H1 (cell line): ENCODE results near the gene ANP32A. TPM values are rescaled to one million over a fixed set of nuclear protein-coding genes. Genes with fewer than 3 reads are reported as not detected.

Experiments
- CTCF ChIA-PET: fragments of 300-600 bp; sonication (Branson Sonifier 250); formaldehyde crosslinking; loops from one replicate; lab custom pipeline; 2021; ENCODE audit not compliant: partially characterized antibody; lab: Charles Lee
- POLR2A ChIA-PET: fragments of 300-600 bp; sonication (Branson Sonifier 250); formaldehyde crosslinking; loops from one replicate; lab custom pipeline; 2021; ENCODE audit warnings: inconsistent platforms; ENCODE audit not compliant: partially characterized antibody; lab: Charles Lee
- DNase-seq, 2 experiments: peaks; one replicate each; pipeline versions ENCODE4 v3.0.0 to v3.0.0-alpha.2; 2010 to 2022; ENCODE audit warnings: low spot score in 2 of 2, low read depth in 1 of 2, mixed read lengths in 1 of 2
- FAIRE-seq: peaks from 2 replicates; lab custom pipeline; 2011; peaks lifted over from hg19 to GRCh38; lab: Jason Lieb, UNC
- H2AFZ ChIP-seq: 2 replicates; pipeline ENCODE4 v1.8.1; 2012; ENCODE audit warnings: low read length, inconsistent platforms
- H2AK5ac ChIP-seq: 2 replicates; pipeline ENCODE4 v1.6.1; 2013; ENCODE audit warnings: low read depth, low read length
- H2BK120ac ChIP-seq: replicated peaks from 2 replicates; pipeline ENCODE3; 2013; ENCODE audit warnings: low read depth, low read length, inconsistent platforms
- H2BK12ac ChIP-seq: 2 replicates; pipeline ENCODE4 v1.6.1; 2013; ENCODE audit warnings: low read depth, low read length
- H2BK15ac ChIP-seq: 2 replicates; pipeline ENCODE4 v1.6.1; 2013; ENCODE audit warnings: low read length
- H2BK20ac ChIP-seq: 2 replicates; pipeline ENCODE4 v1.6.1; 2013; ENCODE audit warnings: low read length
- H2BK5ac ChIP-seq: 2 replicates; pipeline ENCODE4 v1.6.1; 2013; ENCODE audit warnings: low read depth, low read length
- H3K14ac ChIP-seq: 2 replicates; pipeline ENCODE4 v1.6.1; 2013; ENCODE audit warnings: inconsistent platforms; ENCODE audit not compliant: insufficient read length
- H3K18ac ChIP-seq: 2 replicates; pipeline ENCODE4 v1.6.1; 2013; ENCODE audit warnings: low read length; ENCODE audit errors: extremely low read depth
- H3K23ac ChIP-seq: 2 replicates; pipeline ENCODE4 v1.6.1; 2013; ENCODE audit warnings: inconsistent platforms; ENCODE audit not compliant: insufficient read length
- H3K23me2 ChIP-seq: 2 replicates; pipeline ENCODE4 v1.6.1; 2013; ENCODE audit warnings: low read depth, low read length
- H3K27ac ChIP-seq: 2 replicates; pipeline ENCODE4 v1.6.1; 2011; ENCODE audit warnings: low read depth, low read length, inconsistent platforms
- H3K27me3 ChIP-seq, 4 experiments: replicated peaks in 1 of 4; 1 replicate in 1 of 4; 2 replicates in 3 of 4; pipeline versions ENCODE4 v1.6.1 to v1.8.1; 2011 to 2013; ENCODE audit warnings: low read length in 3 of 4, mild to moderate bottlenecking in 3 of 4, inconsistent platforms in 2 of 4, mixed read lengths in 2 of 4, moderate library complexity in 1 of 4; ENCODE audit not compliant: control insufficient read depth in 3 of 4, insufficient read depth in 3 of 4; ENCODE audit errors: extremely low read depth in 1 of 4
- H3K36me3 ChIP-seq, 4 experiments: 2 replicates each; pipeline versions ENCODE4 v1.6.1 to v1.8.1; 2011 to 2013; ENCODE audit warnings: mild to moderate bottlenecking in 4 of 4, low read length in 3 of 4, moderate library complexity in 2 of 4, control low read depth in 1 of 4, inconsistent platforms in 1 of 4; ENCODE audit not compliant: insufficient read depth in 4 of 4, control insufficient read depth in 2 of 4
- H3K4ac ChIP-seq: replicated peaks from 2 replicates; pipeline ENCODE3; 2013; ENCODE audit warnings: low read length, low read depth, mixed read lengths, inconsistent platforms; ENCODE audit not compliant: insufficient read length
- H3K4me1 ChIP-seq, 4 experiments: replicated peaks in 1 of 4; 1 replicate in 1 of 4; 2 replicates in 3 of 4; pipeline versions ENCODE4 v1.6.1 to v1.8.1; 2011 to 2013; ENCODE audit warnings: low read length in 3 of 4, inconsistent platforms in 2 of 4, mixed read lengths in 1 of 4; ENCODE audit not compliant: insufficient read depth in 4 of 4, control insufficient read depth in 3 of 4
- H3K4me2 ChIP-seq, 2 experiments: 2 replicates each; pipeline versions ENCODE4 v1.6.1 to v1.8.1; 2011 to 2013; ENCODE audit warnings: low read depth in 2 of 2, low read length in 2 of 2, control low read depth in 1 of 2, inconsistent platforms in 1 of 2, mild to moderate bottlenecking in 1 of 2; ENCODE audit not compliant: insufficient read depth in 1 of 2
- H3K4me3 ChIP-seq, 4 experiments: fragments of 200-600, 300-600 bp in 1 of 4; sonication (generic), shearing (Covaris generic), sonication (Bioruptor Twin) in 1 of 4; 2 replicates each; pipeline versions ENCODE4 v1.5.1 to v1.8.1; 2011 to 2016; ENCODE audit warnings: low read length in 4 of 4, low read depth in 3 of 4, control low read depth in 2 of 4, inconsistent platforms in 2 of 4, mild to moderate bottlenecking in 2 of 4, mixed read lengths in 1 of 4, moderate library complexity in 1 of 4; ENCODE audit not compliant: insufficient read depth in 2 of 4; ENCODE audit errors: extremely low read depth in 1 of 4
- H3K56ac ChIP-seq: replicated peaks from 2 replicates; pipeline ENCODE3; 2013; ENCODE audit warnings: low read depth, mild to moderate bottlenecking, mixed read lengths, low read length, inconsistent platforms; ENCODE audit not compliant: insufficient read length
- H3K79me1 ChIP-seq: 2 replicates; pipeline ENCODE4 v1.6.1; 2013; ENCODE audit warnings: low read depth, low read length, control low read depth
- H3K79me2 ChIP-seq, 2 experiments: 2 replicates each; pipeline versions ENCODE4 v1.6.1 to v1.8.1; 2012 to 2013; ENCODE audit warnings: low read length in 2 of 2, mild to moderate bottlenecking in 2 of 2, inconsistent platforms in 1 of 2; ENCODE audit not compliant: insufficient read depth in 2 of 2, control insufficient read depth in 1 of 2
- H3K9ac ChIP-seq, 4 experiments: replicated peaks in 1 of 4; 1 replicate in 1 of 4; 2 replicates in 3 of 4; pipeline versions ENCODE4 v1.6.1 to v1.8.1; 2011 to 2013; ENCODE audit warnings: low read depth in 3 of 4, low read length in 3 of 4, control low read depth in 2 of 4, mild to moderate bottlenecking in 2 of 4, moderate library complexity in 2 of 4, inconsistent platforms in 1 of 4; ENCODE audit errors: extremely low read depth in 1 of 4
- H3K9me3 ChIP-seq, 2 experiments: 2 replicates each; pipeline versions ENCODE4 v1.6.1 to v1.8.1; 2012 to 2013; ENCODE audit warnings: mild to moderate bottlenecking in 2 of 2, moderate library complexity in 2 of 2, control low read depth in 1 of 2, inconsistent platforms in 1 of 2, low read depth in 1 of 2, low read length in 1 of 2, mixed read lengths in 1 of 2; ENCODE audit not compliant: insufficient read depth in 2 of 2
- H4K20me1 ChIP-seq, 2 experiments: replicated peaks in 1 of 2; 2 replicates each; pipeline versions ENCODE3 to v1.8.1; 2011 to 2013; ENCODE audit warnings: inconsistent platforms in 2 of 2, low read length in 2 of 2, mild to moderate bottlenecking in 1 of 2; ENCODE audit not compliant: insufficient read depth in 2 of 2, control insufficient read depth in 1 of 2
- H4K5ac ChIP-seq: 2 replicates; pipeline ENCODE4 v1.6.1; 2013; ENCODE audit warnings: low read length, low read depth, mixed read lengths, inconsistent platforms; ENCODE audit not compliant: insufficient read length
- H4K8ac ChIP-seq: 2 replicates; pipeline ENCODE4 v1.8.0; 2013; ENCODE audit warnings: mild to moderate bottlenecking, moderate library complexity, low read length, inconsistent platforms; ENCODE audit not compliant: insufficient read depth; ENCODE audit errors: extremely low read depth
- H4K91ac ChIP-seq: replicated peaks from 2 replicates; pipeline ENCODE3; 2013; ENCODE audit warnings: low read length, mixed read lengths, inconsistent platforms; ENCODE audit not compliant: insufficient read length
- CHD1 ChIP-seq: IDR thresholded peaks from 2 replicates; pipeline ENCODE4 v1.6.1; 2012; ENCODE audit warnings: low read depth, low read length, improper control_type of control experiment
- HDAC6 ChIP-seq: IDR thresholded peaks from one replicate; pipeline ENCODE4 v1.7.1; 2012; ENCODE audit warnings: low read depth, mild to moderate bottlenecking, inconsistent platforms, low read length, moderate library complexity
- RBBP5 ChIP-seq: IDR thresholded peaks from 2 replicates; pipeline ENCODE4 v1.7.1; 2012; ENCODE audit warnings: low read depth, mild to moderate bottlenecking, inconsistent platforms, low read length, moderate library complexity, borderline replicate concordance
- RFX5 ChIP-seq: IDR thresholded peaks from 2 replicates; pipeline ENCODE4 v1.6.1; 2011; ENCODE audit warnings: low read depth, low read length, improper control_type of control experiment, borderline replicate concordance
- SAP30 ChIP-seq: fragments of 300-600 bp; sonication (generic); IDR thresholded peaks from 2 replicates; pipeline ENCODE4 v1.7.1; 2012; ENCODE audit warnings: low read length, moderate library complexity, mild to moderate bottlenecking, inconsistent platforms; ENCODE audit not compliant: insufficient read depth, insufficient replicate concordance
- SIRT6 ChIP-seq: IDR thresholded peaks from one replicate; pipeline ENCODE4 v1.7.1; 2012; ENCODE audit warnings: low read length, inconsistent platforms
- SP1 ChIP-seq: IDR thresholded peaks from 2 replicates; pipeline ENCODE4 v1.6.1; 2011; ENCODE audit warnings: low read depth, low read length
- WGBS, 2 experiments: shearing (Covaris generic) in 1 of 2; methylation state at CpG; one replicate each; pipeline versions ENCODE4 v1.1.6 to v1.1.7; 2013 to 2015; ENCODE audit warnings: low lambda C conversion rate in 2 of 2, mixed read lengths in 2 of 2, inconsistent platforms in 1 of 2, low coverage in 1 of 2, missing lambda C conversion rate in 1 of 2; ENCODE audit not compliant: insufficient replicate concordance in 2 of 2, insufficient coverage in 1 of 2, insufficient read length in 1 of 2; ENCODE audit errors: extremely low coverage in 1 of 2, missing lambda C conversion rate in 1 of 2; 5-methylcytosine and 5-hydroxymethylcytosine counted together
- polyA plus RNA-seq, 7 experiments: library from polyadenylated mRNA; depleted of rRNA in 3 of 7; stranded (reverse) in 5 of 7; unstranded in 2 of 7; fragments of >200 nt in 5 of 7; fragments of 200-250 nt in 2 of 7; gene quantifications; 1 replicate in 5 of 7; 2 replicates in 1 of 7; 4 replicates in 1 of 7; pipeline versions ENCODE4 v1.2.1 to v1.2.3, GENCODE V29; 2011 to 2013; ENCODE audit warnings: missing spikeins in 2 of 7, mixed read lengths in 2 of 7
- total RNA-seq: library from RNA; stranded (reverse); fragmentation: NEBNext Ultra II Directional; extraction: Animal tissue kit (Norgen Biotek cat#: 25700); gene quantifications from 2 replicates; pipeline ENCODE4 v1.2.1, GENCODE V29; 2021

Gene ANP32A
- total and polyA plus RNA-seq, 2 of the 8 experiments (the other 6 are each of a cell fraction or from before 2014, with no cell fraction given), result 70.8 to 295 TPM

- H3K9me3 ChIP-seq, result no peaks in the 10 kb centered on the region
- peak overlapping the region; percentile 72; the same call in 1 of the 2 replicates for H4K8ac ChIP-seq
- H2BK20ac ChIP-seq, result no peak overlapping the region
- H3K4ac ChIP-seq, result no peak overlapping the region
- no peak overlapping the region for H4K5ac ChIP-seq
- no peak overlapping the region for H2BK5ac ChIP-seq
- 0 out of 8 replicates have a peak overlapping the region, but pooled peaks of 1 of the 4 experiments have one; percentile 32 for H3K4me3 ChIP-seq
- H3K79me2 ChIP-seq, result peaks cover 8 to 96% of the 10 kb centered on the region in 2 experiments; a peak in 3 of 4 replicates
- H3K23ac ChIP-seq, result no peak overlapping the region
- H2BK12ac ChIP-seq, result no peak overlapping the region
- no peak overlapping the region for H2BK120ac ChIP-seq
- peaks cover 29% of the 10 kb centered on the region for H3K79me1 ChIP-seq
- no peaks in the 10 kb centered on the region; a peak in 1 of 7 replicates for H3K27me3 ChIP-seq
- H2BK15ac ChIP-seq, result no peak overlapping the region
- H4K20me1 ChIP-seq, result peaks cover 47 to 67% of the 10 kb centered on the region in 2 experiments
- no peak overlapping the region for H3K56ac ChIP-seq
- DNase-seq (no peak), FAIRE-seq (no peak)
- peaks cover 26 to 56% (median 43%) of the 10 kb centered on the region in 4 experiments for H3K4me1 ChIP-seq
- no peak overlapping the region for H3K27ac ChIP-seq
- H3K14ac ChIP-seq, result no peak overlapping the region
- H2AFZ ChIP-seq, result no peak overlapping the region
- CTCF ChIA-PET, result interaction anchor here (1.1 to 3.9 kb wide), 12 partner anchors 10 to 245 kb away, joined by 3 to 21 read pairs (median 4); no protein-coding TSS in a partner anchor
- no peak overlapping the region for H4K91ac ChIP-seq
- peak overlapping the region in 3 of 4 experiments; percentile 47 to 64 (median 48); a peak in 4 of 7 replicates for H3K9ac ChIP-seq
- no peak for TF ChIP-seq SAP30
- TF ChIP-seq SIRT6, result no peak
- TF ChIP-seq CHD1, result no peak
- TF ChIP-seq RFX5, result no peak
- no peak for TF ChIP-seq SP1
- TF ChIP-seq RBBP5, result no peak
- TF ChIP-seq HDAC6, result no peak
- H3K4me2 ChIP-seq, result peak overlapping the region in 1 of 2 experiments; percentile 9; a peak in 1 of 4 replicates
- peaks cover 3% of the 10 kb centered on the region; the same call in 1 of the 2 replicates for H3K23me2 ChIP-seq
- peaks cover 0 to 4% (median 0%) of the 10 kb centered on the region in 4 experiments; a peak in 1 of 8 replicates for H3K36me3 ChIP-seq
- POLR2A ChIA-PET, result interaction anchor here (1.2 to 4.0 kb wide), 8 partner anchors 9 to 22 kb away, joined by 3 to 54 read pairs (median 4); no protein-coding TSS in a partner anchor
- H2AK5ac ChIP-seq, result no peak overlapping the region; the same call in 1 of the 2 replicates
- no peak overlapping the region for H3K18ac ChIP-seq
- 69% methylated on average over 5 of the region's 5 CpGs; no CpG with 5 or more reads in 1 of the 2 experiments for WGBS, 2 experiments
Observed at GRCh38 chr15:68794863-68795262, 25.8 kb downstream of the ANP32A start.
